ENCODE results near the gene RTL1. TPM values are rescaled to one million over a fixed set of nuclear protein-coding genes. Genes with fewer than 3 reads are reported as not detected.

RTL1 gene
- total and polyA plus RNA-seq, 7 experiments from 2014 or later = not detected

DNA sequence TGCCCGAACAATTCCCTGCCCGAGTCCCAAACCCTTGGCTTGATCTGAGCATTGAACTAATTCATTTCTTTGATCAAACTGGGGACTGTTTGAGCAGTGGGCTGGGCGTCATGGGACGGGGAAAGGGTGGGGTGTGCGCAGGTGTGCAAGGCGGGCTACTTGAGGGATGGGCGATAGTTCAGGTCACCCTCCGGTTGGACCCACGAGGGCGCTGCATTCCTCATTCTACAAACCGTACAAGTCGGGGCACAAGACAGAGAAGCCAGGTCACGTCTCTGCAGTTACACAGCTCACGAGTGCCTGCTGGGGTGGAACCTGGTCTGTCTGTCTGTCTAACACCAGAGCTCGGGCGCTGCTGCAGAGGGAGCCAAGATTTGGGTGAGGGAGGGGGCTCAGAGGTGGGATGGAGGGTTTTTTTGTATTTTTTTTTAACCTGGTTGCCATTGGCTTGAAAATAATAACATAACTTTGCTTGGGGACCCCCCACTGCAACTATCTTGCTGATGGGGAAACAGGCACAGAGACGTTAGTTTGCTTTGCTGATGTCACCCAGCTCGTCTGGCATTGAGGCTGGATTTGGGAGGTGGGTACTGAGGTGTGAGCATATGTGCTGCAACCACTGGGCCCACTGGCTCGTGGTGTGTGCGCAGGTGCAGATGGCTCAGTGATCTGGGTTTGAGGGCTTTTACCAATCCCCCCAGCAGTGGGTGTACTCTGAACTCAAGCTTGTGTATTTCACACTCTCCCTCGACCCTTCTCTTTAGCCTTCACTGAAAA is 7.6 kb upstream of the RTL1 start:
- Histone ChIP-seq H3K9me3 (ENCODE audit: control insufficient read depth in 2 of 3, low read length in 3 of 3) (no peaks in the 10 kb centered on the region), H3K4me3 (ENCODE audit: low read length) (no peak overlapping the region), H3K27ac (ENCODE audit: low read depth, low read length) (no peak overlapping the region), H3K4me1 (ENCODE audit: control insufficient read depth in 2 of 2, insufficient read depth in 2 of 2, low read length in 2 of 2) (no peaks in the 10 kb centered on the region), H3K27me3 (ENCODE audit: control insufficient read depth in 2 of 2, insufficient read depth in 2 of 2, low read length in 2 of 2) (no peaks in the 10 kb centered on the region), H3K36me3 (ENCODE audit: control insufficient read depth in 2 of 3, insufficient read depth in 3 of 3, low read length in 3 of 3) (no peaks in the 10 kb centered on the region)
- ChIA-PET POLR2A (no interaction called here), CTCF (interaction anchor here (0.6 kb wide), 1 partner anchor 428 kb away, joined by 3 read pairs; no protein-coding TSS in a partner anchor)
- H3K36me3 Mint-ChIP-seq = no peaks in the 10 kb centered on the region
- H3K9me3 Mint-ChIP-seq = no peaks in the 10 kb centered on the region
- no peak for ATAC-seq
- DNase-seq = no peak
- H3K27ac Mint-ChIP-seq = no peak overlapping the region
- intact Hi-C loops (cut with micrococcal nuclease) = no loop called here
- H3K4me3 Mint-ChIP-seq = no peak overlapping the region
- no peaks in the 10 kb centered on the region for H3K4me1 Mint-ChIP-seq
- peaks cover 3 to 26% (median 14%) of the 10 kb centered on the region in 5 donors for H3K27me3 Mint-ChIP-seq

- no peak overlapping the region for H3K27ac ChIP-seq (ENCODE audit: low read depth, low read length)
- CTCF ChIA-PET = no interaction called here
- Mint-ChIP-seq H3K27me3 (peaks cover 13 to 36% (median 21%) of the 10 kb centered on the region in 5 donors), H3K4me1 (no peaks in the 10 kb centered on the region), H3K9me3 (no peaks in the 10 kb centered on the region), H3K4me3 (no peak overlapping the region), H3K36me3 (no peaks in the 10 kb centered on the region), H3K27ac (no peak overlapping the region)
- H3K27me3 ChIP-seq (ENCODE audit: control insufficient read depth in 2 of 2, insufficient read depth in 2 of 2, low read length in 2 of 2) = no peaks in the 10 kb centered on the region
- POLR2A ChIA-PET = no interaction called here
- no peaks in the 10 kb centered on the region for H3K36me3 ChIP-seq (ENCODE audit: control insufficient read depth in 2 of 3, insufficient read depth in 3 of 3, low read length in 3 of 3)
- H3K4me1 ChIP-seq (ENCODE audit: control insufficient read depth in 2 of 2, insufficient read depth in 2 of 2, low read length in 2 of 2) = no peaks in the 10 kb centered on the region
- ATAC-seq (no peak), DNase-seq (no peak)
- no peak overlapping the region for H3K4me3 ChIP-seq (ENCODE audit: low read length)
- H3K9me3 ChIP-seq (ENCODE audit: control insufficient read depth in 2 of 3, low read length in 3 of 3) = no peaks in the 10 kb centered on the region
- intact Hi-C loops (cut with micrococcal nuclease) = loop anchor here in 1 of 2 donors (5.0 kb wide), 1 partner anchor 718 kb away; no protein-coding TSS in a partner anchor
Observed at GRCh38 chr14:100909439-100909838, 5.9 kb upstream of the RTL1 start.

DNA sequence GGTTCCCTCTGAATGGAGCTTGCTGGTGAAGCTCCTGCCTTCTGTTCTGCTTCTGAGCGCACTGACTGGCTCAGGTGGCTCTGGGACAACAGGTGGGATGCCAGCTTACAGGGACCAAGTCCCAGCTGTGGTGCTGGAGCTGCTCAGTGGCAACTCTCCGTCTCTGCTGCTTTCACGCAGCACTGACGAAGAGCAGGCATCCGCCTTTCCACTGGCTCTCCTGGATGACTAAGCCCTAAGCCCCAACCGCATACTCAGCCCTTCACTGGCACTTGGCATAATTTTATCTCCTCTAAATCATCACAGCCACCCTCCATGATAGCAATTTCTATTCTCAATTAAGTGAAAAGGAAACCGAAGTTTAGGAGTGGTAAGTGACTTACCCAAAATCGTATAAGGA is 3.7 kb upstream of the RTL1 start:
- Histone ChIP-seq H3K9me3 (ENCODE audit: control insufficient read depth in 2 of 3, low read length in 3 of 3) (no peaks in the 10 kb centered on the region), H3K27ac (ENCODE audit: low read depth, low read length) (no peak overlapping the region), H3K4me1 (ENCODE audit: control insufficient read depth in 2 of 2, insufficient read depth in 2 of 2, low read length in 2 of 2) (no peaks in the 10 kb centered on the region), H3K27me3 (ENCODE audit: control insufficient read depth in 2 of 2, insufficient read depth in 2 of 2, low read length in 2 of 2) (no peaks in the 10 kb centered on the region), H3K4me3 (ENCODE audit: low read length) (no peak overlapping the region), H3K36me3 (ENCODE audit: control insufficient read depth in 2 of 3, insufficient read depth in 3 of 3, low read length in 3 of 3) (no peaks in the 10 kb centered on the region)
- ChIA-PET CTCF (no interaction called here), POLR2A (no interaction called here)
- intact Hi-C loops (cut with micrococcal nuclease) = loop anchor here in 1 of 2 donors (5.0 kb wide), 1 partner anchor 720 kb away; no protein-coding TSS in a partner anchor
- Mint-ChIP-seq H3K36me3 (no peaks in the 10 kb centered on the region), H3K9me3 (peaks cover 0 to 2% (median 0%) of the 10 kb centered on the region in 11 donors), H3K27me3 (peaks cover 22 to 42% (median 30%) of the 10 kb centered on the region in 5 donors), H3K4me3 (no peak overlapping the region), H3K27ac (no peak overlapping the region), H3K4me1 (peaks cover 0 to 6% (median 0%) of the 10 kb centered on the region in 7 donors)
- ATAC-seq = no peak
- DNase-seq = no peak

DNA sequence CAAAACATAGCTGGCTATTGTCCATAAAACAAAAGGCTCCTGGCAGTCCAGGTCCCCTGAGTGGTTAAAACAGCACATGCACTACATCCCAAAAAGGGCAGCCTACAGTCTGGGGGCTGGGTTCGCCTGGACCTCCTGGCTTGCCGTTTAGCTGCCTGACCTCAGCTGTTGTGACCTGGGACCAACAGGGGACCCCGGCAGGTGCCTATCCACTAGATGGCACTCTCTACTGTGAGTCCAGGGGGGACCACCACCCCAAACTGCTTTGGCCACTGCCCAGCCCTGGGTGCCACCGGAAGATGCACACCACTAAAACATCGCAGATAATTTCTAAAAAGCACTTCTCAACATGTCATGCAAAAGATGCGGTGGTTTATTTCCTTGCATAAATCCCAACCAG is 2.9 kb upstream of the RTL1 start:
- Histone ChIP-seq H3K9me3 (ENCODE audit: control insufficient read depth in 2 of 3, low read length in 3 of 3) (peaks cover 0 to 4% (median 0%) of the 10 kb centered on the region in 3 experiments), H3K36me3 (ENCODE audit: control insufficient read depth in 2 of 3, insufficient read depth in 3 of 3, low read length in 3 of 3) (no peaks in the 10 kb centered on the region), H3K4me3 (ENCODE audit: low read length) (no peak overlapping the region), H3K27me3 (ENCODE audit: control insufficient read depth in 2 of 2, insufficient read depth in 2 of 2, low read length in 2 of 2) (no peaks in the 10 kb centered on the region), H3K27ac (ENCODE audit: low read depth, low read length) (no peak overlapping the region), H3K4me1 (ENCODE audit: control insufficient read depth in 2 of 2, insufficient read depth in 2 of 2, low read length in 2 of 2) (no peaks in the 10 kb centered on the region)
- CTCF ChIA-PET = no interaction called here
- Mint-ChIP-seq H3K36me3 (no peaks in the 10 kb centered on the region), H3K9me3 (peaks cover 0 to 6% (median 0%) of the 10 kb centered on the region in 11 donors), H3K4me3 (no peak overlapping the region), H3K27ac (no peak overlapping the region), H3K4me1 (peaks cover 0 to 8% (median 0%) of the 10 kb centered on the region in 7 donors), H3K27me3 (peaks cover 29 to 46% (median 36%) of the 10 kb centered on the region in 5 donors)
- intact Hi-C loops (cut with micrococcal nuclease) = loop anchor here in 1 of 2 donors (5.0 kb wide), 1 partner anchor 721 kb away; no protein-coding TSS in a partner anchor
- DNase-seq (no peak), ATAC-seq (no peak)
- POLR2A ChIA-PET = no interaction called here

DNA sequence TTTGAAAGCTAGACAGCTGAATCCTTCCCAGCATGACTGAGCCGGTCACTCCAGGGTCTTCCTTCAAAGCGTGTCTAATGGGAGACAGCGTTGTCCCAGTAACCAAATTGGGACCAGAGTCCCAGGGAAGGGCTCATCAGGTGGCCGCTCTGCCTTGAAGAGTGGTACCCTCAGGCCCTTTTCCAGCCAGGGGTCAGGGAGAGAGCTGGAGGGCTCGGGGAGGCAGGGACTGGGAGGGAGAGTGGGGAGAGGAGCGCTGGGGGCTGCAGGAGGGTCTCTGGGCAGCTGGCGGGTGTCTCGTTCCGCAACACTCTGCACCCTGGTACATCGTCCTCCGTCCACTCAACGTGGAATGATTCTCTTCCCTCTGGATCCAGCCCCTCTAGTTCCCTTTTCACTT is 1.6 kb upstream of the RTL1 start:
- H3K27me3 Mint-ChIP-seq = peaks cover 38 to 58% (median 46%) of the 10 kb centered on the region in 5 donors
- H3K4me3 Mint-ChIP-seq = no peak overlapping the region
- no peak overlapping the region for H3K27ac Mint-ChIP-seq
- peaks cover 0 to 6% (median 0%) of the 10 kb centered on the region in 11 donors for H3K9me3 Mint-ChIP-seq
- no peaks in the 10 kb centered on the region for H3K36me3 Mint-ChIP-seq
- Histone ChIP-seq H3K4me1 (ENCODE audit: control insufficient read depth in 2 of 2, insufficient read depth in 2 of 2, low read length in 2 of 2) (no peaks in the 10 kb centered on the region), H3K27ac (ENCODE audit: low read depth, low read length) (no peak overlapping the region), H3K9me3 (ENCODE audit: control insufficient read depth in 2 of 3, low read length in 3 of 3) (peaks cover 0 to 4% (median 0%) of the 10 kb centered on the region in 3 experiments), H3K4me3 (ENCODE audit: low read length) (no peak overlapping the region), H3K36me3 (ENCODE audit: control insufficient read depth in 2 of 3, insufficient read depth in 3 of 3, low read length in 3 of 3) (no peaks in the 10 kb centered on the region), H3K27me3 (ENCODE audit: control insufficient read depth in 2 of 2, insufficient read depth in 2 of 2, low read length in 2 of 2) (no peaks in the 10 kb centered on the region)
- peaks cover 0 to 8% (median 0%) of the 10 kb centered on the region in 7 donors for H3K4me1 Mint-ChIP-seq
- intact Hi-C loops (cut with micrococcal nuclease) = loop anchor here in 1 of 2 donors (5.0 kb wide), 1 partner anchor 722 kb away; no protein-coding TSS in a partner anchor
- ATAC-seq (no peak), DNase-seq (no peak)
- POLR2A ChIA-PET = interaction anchor here (0.5 kb wide), 1 partner anchor 1721 kb away, joined by 4 read pairs; no protein-coding TSS in a partner anchor
- CTCF ChIA-PET = interaction anchor here (0.6 kb wide), 1 partner anchor 866 kb away, joined by 3 read pairs; no protein-coding TSS in a partner anchor

GRCh38 chr14:100904307-100905087 is 975 bp upstream of the RTL1 start:
- intact Hi-C loops (cut with micrococcal nuclease) = loop anchor here in 1 of 2 donors (5.0 kb wide), 1 partner anchor 723 kb away; no protein-coding TSS in a partner anchor
- Mint-ChIP-seq H3K4me3 (no peak overlapping the region), H3K4me1 (peaks cover 0 to 8% (median 0%) of the 10 kb centered on the region in 7 donors), H3K36me3 (no peaks in the 10 kb centered on the region), H3K27ac (no peak overlapping the region), H3K27me3 (peaks cover 45 to 65% (median 53%) of the 10 kb centered on the region in 5 donors), H3K9me3 (peaks cover 0 to 6% (median 0%) of the 10 kb centered on the region in 11 donors)
- Histone ChIP-seq H3K27me3 (ENCODE audit: control insufficient read depth in 2 of 2, insufficient read depth in 2 of 2, low read length in 2 of 2) (no peaks in the 10 kb centered on the region), H3K4me1 (ENCODE audit: control insufficient read depth in 2 of 2, insufficient read depth in 2 of 2, low read length in 2 of 2) (no peaks in the 10 kb centered on the region), H3K27ac (ENCODE audit: low read depth, low read length) (no peak overlapping the region), H3K36me3 (ENCODE audit: control insufficient read depth in 2 of 3, insufficient read depth in 3 of 3, low read length in 3 of 3) (no peaks in the 10 kb centered on the region), H3K9me3 (ENCODE audit: control insufficient read depth in 2 of 3, low read length in 3 of 3) (peaks cover 0 to 4% (median 0%) of the 10 kb centered on the region in 3 experiments), H3K4me3 (ENCODE audit: low read length) (no peak overlapping the region)
- POLR2A ChIA-PET = interaction anchor here (0.5 kb wide), 1 partner anchor 1722 kb away, joined by 4 read pairs; no protein-coding TSS in a partner anchor
- CTCF ChIA-PET = interaction anchor here (0.6 kb wide), 1 partner anchor 867 kb away, joined by 3 read pairs; no protein-coding TSS in a partner anchor
- DNase-seq = no peak
- ATAC-seq = no peak
